GM12864 (cell line): ENCODE measurements around the gene ORAI2.
A peak's percentile ranks its signal among the peaks of the same experiment; 100 is the strongest.

ENCODE experiments used
- DNase-seq: peaks from one replicate; pipeline ENCODE4 v3.0.0-alpha.2; 2011; ENCODE audit warnings: low read depth
- H3K4me3 ChIP-seq: 2 replicates; pipeline ENCODE4 v1.5.1; 2011; ENCODE audit warnings: mild to moderate bottlenecking, low read depth, low read length, control low read depth
- CTCF ChIP-seq: IDR thresholded peaks from 2 replicates; pipeline ENCODE4 v1.5.1; 2011; ENCODE audit warnings: low read depth, mild to moderate bottlenecking, moderate library complexity, low read length, control low read depth, inconsistent platforms; ENCODE audit errors: missing control alignments

ORAI2 gene

GRCh38 chr7:102433219-102434038, at the start of gene ORAI2:
Gene ORAI2 (plus strand): TSS chr7:102433575. CDS start chr7:102438957, 5,382 bp downstream.
- no peak for DNase-seq
- peak within 1 kb of the TSS; percentile 88 for H3K4me3 ChIP-seq
- TF ChIP-seq CTCF, result no peak

- H3K4me3 ChIP-seq, result no peak overlapping the region
- DNase-seq, result no peak
- no peak for TF ChIP-seq CTCF
Observed at GRCh38 chr7:102387064-102387463, 46.3 kb upstream of the ORAI2 start.

DNA sequence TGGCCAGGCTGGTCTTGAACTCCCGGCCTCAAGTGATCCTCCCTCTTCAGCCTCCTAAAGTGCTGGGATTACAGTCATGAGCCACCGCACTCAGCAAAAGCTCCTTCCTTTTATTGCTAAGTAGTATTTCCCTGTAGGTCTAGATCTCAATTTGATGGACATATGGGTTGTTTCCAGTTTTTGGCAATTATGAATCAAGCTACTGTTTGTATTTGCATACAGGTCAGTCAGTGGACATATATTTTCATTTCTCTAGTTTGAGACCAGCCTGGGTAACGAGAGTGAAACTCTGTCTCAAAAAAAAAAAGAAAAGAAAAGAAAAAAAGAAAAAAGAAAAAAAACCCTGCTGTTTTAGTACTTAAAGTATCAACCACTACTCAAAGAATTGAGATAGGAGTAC, 43.6 kb upstream of the ORAI2 start:
- H3K4me3 ChIP-seq, result no peak overlapping the region
- TF ChIP-seq CTCF, result no peak
- DNase-seq, result peak; percentile 44

- no peak for DNase-seq
Observed at GRCh38 chr7:102390697-102391484, 42.5 kb upstream of the ORAI2 start.

GRCh38 chr7:102392330-102392729, 41.0 kb upstream of the ORAI2 start:
- DNase-seq, result no peak
- TF ChIP-seq CTCF, result no peak

More at GRCh38 chr7:102390697-102391484, 42.5 kb upstream of the ORAI2 start:
- H3K4me3 ChIP-seq, result no peak overlapping the region
- TF ChIP-seq CTCF, result peak; percentile 92

DNA sequence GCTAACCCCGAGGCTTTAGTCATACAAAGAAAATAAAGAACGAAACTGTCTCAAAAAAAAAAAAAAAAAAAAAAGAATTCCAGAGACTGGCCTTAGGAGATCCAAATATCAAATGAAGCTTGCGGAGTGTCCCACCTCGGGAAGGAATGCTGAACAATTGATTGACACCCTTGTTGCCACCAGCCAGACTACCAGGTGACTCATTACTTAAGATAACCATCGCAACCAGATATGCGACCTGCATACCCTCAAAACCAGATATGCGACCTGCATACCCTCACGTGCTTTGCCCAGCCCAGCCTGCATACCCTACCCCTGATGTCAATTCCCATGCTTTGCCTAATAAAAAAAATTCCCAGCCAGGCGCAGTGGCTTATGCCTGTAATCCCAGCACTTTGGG, 39.9 kb upstream of the ORAI2 start:
- no peak for TF ChIP-seq CTCF
- H3K4me3 ChIP-seq, result no peak overlapping the region
- no peak for DNase-seq

More at GRCh38 chr7:102392330-102392729, 41.0 kb upstream of the ORAI2 start:
- H3K4me3 ChIP-seq, result no peak overlapping the region

GRCh38 chr7:102395592-102395872, 37.8 kb upstream of the ORAI2 start:
- DNase-seq, result no peak
- peak overlapping the region; percentile 78 for H3K4me3 ChIP-seq
- TF ChIP-seq CTCF, result no peak
